ENCODE data around the gene SYTL3. TPM values are rescaled to one million over a fixed set of nuclear protein-coding genes. Genes with fewer than 3 reads are reported as not detected.

The SYTL3 gene
- total RNA-seq, 2 donors from 2014 or later, result 1.3 to 1.8 TPM

GRCh38 chr6:158627940-158628211 lies 22.0 kb upstream of the SYTL3 start:
- TF ChIP-seq CTCF (IDR thresholded peaks at IDR 0.05) (no peak), POLR2A (IDR thresholded peaks at IDR 0.05) (no peak)
- H3K4me1 ChIP-seq, result peaks cover 19% of the 10 kb centered on the region
- ATAC-seq (no peak), DNase-seq (peak in 1 of 4 donors; percentile 8)
- intact Hi-C loops (cut with DNase I), result no loop called here
- H3K9me3 ChIP-seq, result no peaks in the 10 kb centered on the region
- WGBS, 2 donors, result 69 to 81% methylated on average over 8 to 9 of the region's 9 CpGs
- H3K36me3 ChIP-seq (replicated peaks in 1 of 2; ENCODE audit: insufficient read depth in 1 of 2, low read depth in 2 of 2), result peaks cover 0 to 12% of the 10 kb centered on the region in 2 donors
- H3K27ac ChIP-seq, result no peak overlapping the region
- no peak overlapping the region for H3K4me3 ChIP-seq
- H3K27me3 ChIP-seq, result no peaks in the 10 kb centered on the region

- peaks cover 0 to 12% of the 10 kb centered on the region in 2 donors for H3K36me3 ChIP-seq (replicated peaks in 1 of 2; ENCODE audit: insufficient read depth in 1 of 2, low read depth in 2 of 2)
- H3K4me1 ChIP-seq, result peaks cover 19% of the 10 kb centered on the region
- no peak overlapping the region for H3K4me3 ChIP-seq
- ATAC-seq, result no peak
- DNase-seq, result peak in 1 of 4 donors; percentile 20
- no peak overlapping the region for H3K27ac ChIP-seq
- TF ChIP-seq POLR2A (IDR thresholded peaks at IDR 0.05) (no peak), CTCF (IDR thresholded peaks at IDR 0.05) (no peak)
- WGBS, 2 donors, result 69 to 94% methylated on average over 5 to 17 of the region's 17 CpGs
- no peaks in the 10 kb centered on the region for H3K27me3 ChIP-seq
- H3K9me3 ChIP-seq, result no peaks in the 10 kb centered on the region
- intact Hi-C loops (cut with DNase I), result no loop called here
Observed at GRCh38 chr6:158628542-158628941, 21.3 kb upstream of the SYTL3 start.

GRCh38 chr6:158629367-158630221 lies 20.3 kb upstream of the SYTL3 start:
- intact Hi-C loops (cut with DNase I), result no loop called here
- peak; percentile 60 for ATAC-seq

GRCh38 chr6:158630938-158631616 lies 18.8 kb upstream of the SYTL3 start:
- no peak for ATAC-seq
- Histone ChIP-seq H3K27ac (peak overlapping the region in 2 of 4 donors; percentile 22 to 59), H3K36me3 (replicated peaks in 1 of 2; ENCODE audit: insufficient read depth in 1 of 2, low read depth in 2 of 2) (peaks cover 0 to 8% of the 10 kb centered on the region in 2 donors), H3K4me3 (no peak overlapping the region), H3K4me1 (peaks cover 19% of the 10 kb centered on the region), H3K27me3 (no peaks in the 10 kb centered on the region), H3K9me3 (no peaks in the 10 kb centered on the region)
- intact Hi-C loops (cut with DNase I), result no loop called here
- DNase-seq, result peak in 1 of 4 donors; percentile 34
- 69 to 83% methylated on average over 17 to 19 of the region's 19 CpGs for WGBS, 2 donors
- TF ChIP-seq POLR2A (IDR thresholded peaks at IDR 0.05) (no peak), CTCF (IDR thresholded peaks at IDR 0.05) (no peak)

More at GRCh38 chr6:158629367-158630221, 20.3 kb upstream of the SYTL3 start:
- Histone ChIP-seq H3K4me1 (peaks cover 19% of the 10 kb centered on the region), H3K9me3 (no peaks in the 10 kb centered on the region), H3K27me3 (no peaks in the 10 kb centered on the region), H3K27ac (peak overlapping the region in 1 of 4 donors; percentile 1), H3K36me3 (replicated peaks in 1 of 2; ENCODE audit: insufficient read depth in 1 of 2, low read depth in 2 of 2) (peaks cover 0 to 12% of the 10 kb centered on the region in 2 donors), H3K4me3 (no peak overlapping the region)
- TF ChIP-seq CTCF (IDR thresholded peaks at IDR 0.05) (peak in 4 of 7 experiments; percentile 29 to 40 (median 34)), POLR2A (IDR thresholded peaks at IDR 0.05) (no peak)
- 55 to 63% methylated on average over 20 of the region's 20 CpGs for WGBS, 2 donors
- peak; percentile 58 to 65 (median 64) for DNase-seq

Data from body of pancreas (tissue), 4 donors.